ENCODE results near the gene SMYD3.

- no peak for TF ChIP-seq CTCF (IDR thresholded peaks at IDR 0.05)
- no peak for TF ChIP-seq CEBPB (IDR thresholded peaks at IDR 0.05)
- no peak for TF ChIP-seq RAD21 (conservative IDR thresholded peaks at IDR 0.05 in 1 of 2, IDR thresholded peaks at IDR 0.05 in 1 of 2)
- TF ChIP-seq POLR2A (IDR thresholded peaks at IDR 0.05; ENCODE audit: low read length) = no peak
- no peak for TF ChIP-seq ELK1 (IDR thresholded peaks at IDR 0.05; ENCODE audit: low read depth, low read length)
- TF ChIP-seq CHD2 (IDR thresholded peaks at IDR 0.05; ENCODE audit: low read length, partially characterized antibody) = no peak
- TF ChIP-seq RCOR1 (IDR thresholded peaks at IDR 0.05; ENCODE audit: low read depth, low read length) = no peak
- no peak for TF ChIP-seq KDM5A (IDR thresholded peaks at IDR 0.05)
- TF ChIP-seq PBX3 (IDR thresholded peaks at IDR 0.05) = no peak
- TF ChIP-seq MAFK (IDR thresholded peaks at IDR 0.05; ENCODE audit: partially characterized antibody) = no peak
- TF ChIP-seq PHF8 (IDR thresholded peaks at IDR 0.05; ENCODE audit: borderline replicate concordance, low read depth) = no peak
- no peak for TF ChIP-seq MAX (IDR thresholded peaks at IDR 0.05)
- TF ChIP-seq REST (IDR thresholded peaks at IDR 0.05) = no peak
- no peak for TF ChIP-seq CBX8 (IDR thresholded peaks at IDR 0.05)
Measured at GRCh38 chr1:246151796-246152434, 355.2 kb downstream of the SMYD3 start.
